Activated T-cell treated with anti-CD3 and anti-CD28 coated beads, Interleukin-2, amount 50 U/mL, for 24 hours (primary cell): ENCODE results near the gene ENSA.
"Not testable (repeated sequence)": the region's sequence is repeated elsewhere in the genome, so short reads cannot be mapped to it uniquely, and the experiment has no call there.

Experiments used
- DNase-seq: peaks from one replicate; pipeline ENCODE4 v3.0.0-alpha.2; 2020
- H3K27ac Mint-ChIP-seq: 2 replicates; pipeline ENCODE4 v1.8.0; 2020; ENCODE audit warnings: mild to moderate bottlenecking, mixed read lengths
- H3K27me3 Mint-ChIP-seq: 2 replicates; pipeline ENCODE4 v1.8.0; 2020; ENCODE audit warnings: mixed read lengths
- H3K36me3 Mint-ChIP-seq: 2 replicates; pipeline ENCODE4 v1.8.0; 2020; ENCODE audit warnings: low read depth, mixed read lengths
- H3K4me1 Mint-ChIP-seq: 2 replicates; pipeline ENCODE4 v1.8.0; 2020; ENCODE audit warnings: low read depth, mixed read lengths
- H3K4me3 Mint-ChIP-seq: 2 replicates; pipeline ENCODE4 v1.8.0; 2020; ENCODE audit warnings: mild to moderate bottlenecking, moderate library complexity, mixed read lengths
- H3K9me3 Mint-ChIP-seq: 2 replicates; pipeline ENCODE4 v1.8.0; 2020; ENCODE audit warnings: mixed read lengths

The ENSA gene

DNA sequence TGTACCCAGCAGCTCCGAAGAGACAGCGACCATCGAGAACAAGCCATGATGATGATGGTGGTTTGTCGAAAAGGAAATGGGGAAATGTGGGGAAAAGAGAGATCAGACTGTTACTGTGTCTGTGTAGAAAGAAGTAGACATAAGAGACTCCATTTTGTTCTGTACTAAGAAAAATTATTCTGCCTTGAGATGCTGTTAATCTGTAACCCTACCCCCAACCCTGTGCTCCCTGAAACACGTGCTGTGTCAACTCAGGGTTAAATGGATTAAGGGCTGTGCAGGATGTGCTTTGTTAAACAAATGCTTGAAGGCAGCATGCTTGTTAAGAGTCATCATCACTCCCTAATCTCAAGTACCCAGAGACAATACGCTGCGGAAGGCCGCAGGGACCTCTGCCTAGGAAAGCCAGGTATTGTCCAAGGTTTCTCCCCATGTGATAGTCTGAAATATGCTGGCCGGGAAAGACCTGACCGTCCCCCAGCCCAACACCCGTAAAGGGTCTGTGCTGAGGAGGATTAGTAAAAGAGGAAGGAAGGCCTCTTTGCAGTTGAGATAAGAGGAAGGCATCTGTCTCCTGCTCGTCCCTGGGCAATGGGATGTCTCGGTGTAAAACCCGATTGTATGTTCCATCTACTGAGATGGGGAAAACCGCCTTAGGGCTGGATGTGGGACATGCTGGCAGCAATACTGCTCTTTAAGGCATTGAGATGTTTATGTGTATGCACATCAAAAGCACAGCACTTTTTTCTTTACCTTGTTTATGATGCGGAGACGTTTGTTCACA is 5.6 kb upstream of the ENSA start:
- H3K4me1 Mint-ChIP-seq: peaks cover 12% of the 10 kb centered on the region
- not testable (repeated sequence) for H3K27me3 Mint-ChIP-seq, H3K4me3 Mint-ChIP-seq, H3K9me3 Mint-ChIP-seq, H3K36me3 Mint-ChIP-seq, DNase-seq, H3K27ac Mint-ChIP-seq

DNA sequence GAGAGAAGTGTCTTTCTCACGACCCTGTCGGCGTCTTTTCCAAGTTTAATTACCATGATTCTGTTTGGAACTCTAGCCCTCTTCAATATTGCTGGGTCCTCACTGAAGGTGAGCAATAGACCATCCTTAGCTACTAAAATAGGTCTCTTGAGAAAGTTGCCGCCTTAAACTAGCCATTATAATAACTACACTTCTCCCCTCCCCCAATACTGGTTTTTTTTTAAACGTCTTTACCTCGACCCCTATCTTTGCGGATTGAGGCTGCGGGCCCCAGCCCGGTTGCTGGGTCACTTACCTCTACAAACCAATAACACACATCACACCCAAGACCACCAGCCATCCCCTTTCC is 672 bp downstream of the ENSA start:
- Mint-ChIP-seq H3K36me3 (no peaks in the 10 kb centered on the region), H3K27ac (no peak overlapping the region), H3K4me3 (no peak overlapping the region), H3K4me1 (peaks cover 58% of the 10 kb centered on the region), H3K27me3 (no peaks in the 10 kb centered on the region), H3K9me3 (peaks cover 2% of the 10 kb centered on the region)
- no peak for DNase-seq

DNA sequence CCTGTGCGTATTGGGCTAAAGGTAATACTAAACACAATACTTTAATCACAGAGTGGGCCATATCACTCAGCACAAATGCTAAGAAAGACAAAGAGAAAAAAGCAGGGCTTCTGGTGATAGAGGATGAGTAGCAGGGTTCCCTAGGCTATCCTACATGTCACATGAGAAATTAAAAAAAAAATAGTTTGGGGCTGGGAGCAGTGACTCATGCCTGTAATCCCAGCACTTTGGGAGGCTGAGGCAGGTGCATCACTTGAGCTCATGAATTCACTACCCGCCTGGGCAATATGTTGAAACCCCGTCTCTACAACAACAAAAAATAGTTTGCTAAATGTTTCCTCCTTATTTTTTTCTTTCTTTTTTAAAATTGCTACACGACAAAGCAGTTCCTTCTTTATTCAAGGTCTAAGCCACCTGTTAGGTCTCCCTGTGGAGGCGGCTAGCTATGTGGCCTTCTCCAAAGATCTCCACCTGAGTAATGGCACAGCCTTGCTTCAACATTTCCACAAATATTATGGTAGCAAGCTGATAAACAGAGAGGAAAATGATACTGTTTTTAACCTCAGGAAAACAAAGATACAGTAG is 1.5 kb downstream of the ENSA start:
- no peaks in the 10 kb centered on the region for H3K36me3 Mint-ChIP-seq
- no peak overlapping the region for H3K27ac Mint-ChIP-seq
- no peaks in the 10 kb centered on the region for H3K27me3 Mint-ChIP-seq
- DNase-seq: no peak
- H3K9me3 Mint-ChIP-seq: peaks cover 2% of the 10 kb centered on the region
- no peak overlapping the region for H3K4me3 Mint-ChIP-seq
- H3K4me1 Mint-ChIP-seq: peaks cover 64% of the 10 kb centered on the region

DNA sequence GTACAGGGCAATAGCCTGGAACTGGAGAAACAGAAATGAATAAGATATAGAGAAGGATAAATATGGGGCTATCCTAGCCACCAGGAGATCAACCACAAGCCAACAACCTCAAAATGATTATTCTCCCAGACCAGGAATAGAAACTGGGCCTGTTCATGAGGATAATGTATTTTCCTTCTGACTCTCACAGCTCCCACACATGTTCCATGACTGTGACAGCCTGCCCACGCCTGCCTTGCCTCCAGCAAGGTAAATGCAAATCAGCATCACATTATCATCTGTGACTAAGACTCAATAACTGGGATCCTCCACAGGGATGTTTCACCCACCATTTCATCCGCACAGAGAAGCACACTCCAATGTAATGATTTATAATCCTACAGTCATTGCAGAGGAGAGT is 3.3 kb downstream of the ENSA start:
- peaks cover 80% of the 10 kb centered on the region for H3K4me1 Mint-ChIP-seq

DNA sequence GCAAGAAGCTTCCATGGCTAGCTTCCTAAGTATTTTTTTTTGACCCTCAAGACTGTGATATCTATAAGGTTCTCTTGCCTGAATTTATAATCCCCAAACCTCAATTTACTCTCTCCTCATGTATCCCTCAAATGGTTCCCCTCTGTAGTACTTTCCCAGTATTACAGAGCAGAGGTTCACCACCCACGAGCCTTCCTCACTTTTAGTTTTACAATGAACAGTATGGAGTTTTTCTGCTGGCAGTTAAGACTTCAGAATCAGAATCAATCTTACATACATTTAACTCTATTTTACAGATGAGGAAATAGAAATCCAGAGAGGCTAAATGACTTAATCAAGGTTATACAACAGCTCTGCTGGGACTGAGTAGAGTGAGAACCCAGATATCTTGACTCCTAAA is 4.9 kb downstream of the ENSA start:
- H3K4me3 Mint-ChIP-seq: peak overlapping the region; percentile 16
- not testable (repeated sequence) for H3K9me3 Mint-ChIP-seq

More for the DNA sequence above, 3.3 kb downstream of the ENSA start:
- DNase-seq: no peak
- Mint-ChIP-seq H3K27me3 (no peaks in the 10 kb centered on the region), H3K4me3 (peak overlapping the region; percentile 30), H3K9me3 (peaks cover 2% of the 10 kb centered on the region), H3K27ac (peak overlapping the region; percentile 89), H3K36me3 (no peaks in the 10 kb centered on the region)

DNA sequence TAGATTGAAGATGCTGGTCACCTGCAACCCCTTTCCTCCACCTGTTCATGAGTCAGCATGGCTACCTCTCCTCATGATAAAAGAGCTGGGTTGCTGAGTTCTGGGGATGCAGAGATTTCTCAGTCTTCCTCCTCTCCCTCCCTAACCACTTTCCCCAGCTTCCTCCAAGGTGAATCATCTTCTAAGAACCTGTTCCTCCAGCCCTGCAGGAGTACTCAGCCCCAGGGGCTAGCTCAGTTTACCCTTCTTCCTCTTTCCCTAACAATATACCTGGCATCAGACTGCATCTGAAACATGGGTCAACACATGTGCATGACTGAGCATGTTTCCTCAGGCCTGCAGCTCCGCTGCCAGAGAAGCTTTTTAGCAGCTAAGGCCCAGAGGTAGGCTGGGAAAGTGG is 5.3 kb downstream of the ENSA start:
- not testable (repeated sequence) for H3K9me3 Mint-ChIP-seq, H3K27me3 Mint-ChIP-seq, H3K4me3 Mint-ChIP-seq, DNase-seq, H3K36me3 Mint-ChIP-seq
- Mint-ChIP-seq H3K4me1 (peaks cover 89% of the 10 kb centered on the region), H3K27ac (peak overlapping the region; percentile 89)

More for the DNA sequence above, 4.9 kb downstream of the ENSA start:
- peak overlapping the region; percentile 89 for H3K27ac Mint-ChIP-seq
- peaks cover 84% of the 10 kb centered on the region for H3K4me1 Mint-ChIP-seq
- DNase-seq, H3K36me3 Mint-ChIP-seq, H3K27me3 Mint-ChIP-seq: not testable (repeated sequence)

DNA sequence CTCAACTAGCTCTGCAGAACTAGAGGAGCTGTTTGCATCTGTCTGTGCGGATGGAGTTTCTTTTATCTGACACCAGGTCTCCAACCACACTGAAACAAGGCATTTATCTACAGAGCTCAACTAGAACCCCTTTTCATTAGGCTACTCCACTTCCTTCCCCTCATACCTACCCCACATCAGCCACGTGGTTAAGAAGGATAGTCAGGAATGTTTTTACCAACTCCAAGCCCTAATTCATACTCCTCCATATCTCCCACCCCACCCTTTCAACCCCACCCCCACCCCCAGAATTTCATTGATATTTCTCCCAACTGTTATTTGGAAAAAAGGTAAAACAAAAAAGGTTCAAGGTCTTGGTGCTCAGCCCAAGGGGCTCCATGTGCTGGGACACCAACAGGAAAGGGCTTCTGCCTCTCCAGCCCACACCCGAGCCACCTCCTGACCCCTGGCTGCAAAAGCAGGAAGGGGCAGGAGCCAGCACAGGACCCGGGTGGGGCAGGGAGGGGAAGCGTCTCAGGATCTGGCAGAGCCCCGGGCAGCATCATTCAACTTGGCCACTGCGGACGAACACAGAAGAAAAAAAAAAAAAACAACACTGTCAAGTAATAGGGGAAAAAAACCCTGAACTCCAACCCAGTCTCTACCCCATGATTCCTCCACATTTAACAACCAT is 7.0 kb downstream of the ENSA start:
- H3K27me3 Mint-ChIP-seq: no peaks in the 10 kb centered on the region
- peaks cover 2% of the 10 kb centered on the region for H3K36me3 Mint-ChIP-seq
- peak overlapping the region; percentile 90 for H3K27ac Mint-ChIP-seq
- no peak for DNase-seq
- no peaks in the 10 kb centered on the region for H3K9me3 Mint-ChIP-seq
- peaks cover 80% of the 10 kb centered on the region for H3K4me1 Mint-ChIP-seq
- no peak overlapping the region for H3K4me3 Mint-ChIP-seq

DNA sequence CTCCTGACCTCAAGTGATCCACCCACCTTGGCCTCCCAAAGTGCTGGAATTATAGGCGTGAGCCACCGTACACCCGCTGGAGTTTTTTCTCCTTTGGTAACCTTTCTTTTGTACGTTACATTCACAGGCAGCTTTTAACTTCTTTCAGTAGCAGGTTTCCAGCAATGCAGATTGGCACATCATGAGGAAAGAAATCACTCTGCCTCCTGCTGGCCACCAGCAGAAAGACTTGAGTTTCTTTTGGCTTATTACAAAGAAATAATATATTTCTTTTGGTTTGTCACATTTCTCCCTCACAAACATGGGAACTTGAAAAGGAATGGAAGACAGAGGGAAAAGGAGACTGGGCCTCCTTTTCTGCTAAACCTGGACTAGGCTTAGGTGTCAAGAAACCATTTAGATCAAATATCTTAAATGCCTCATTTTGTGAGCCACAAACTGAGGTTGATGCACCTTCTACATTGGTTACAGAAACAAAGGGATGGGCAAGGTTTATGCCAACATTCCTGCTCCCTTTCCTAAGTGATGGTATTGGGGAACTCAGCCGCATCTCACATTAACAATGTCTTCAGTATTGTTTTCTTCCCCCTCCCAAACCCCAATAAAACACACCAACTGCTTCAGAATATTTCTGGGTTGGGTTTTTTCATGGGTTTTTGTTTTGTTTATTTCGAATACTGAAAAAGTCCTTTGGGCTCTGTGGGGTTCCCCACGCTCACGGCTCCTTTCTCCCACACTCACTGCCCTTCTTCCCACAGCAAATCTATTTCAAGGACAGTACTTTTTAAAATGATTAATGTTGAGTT is 7.7 kb downstream of the ENSA start:
- peaks cover 9% of the 10 kb centered on the region for H3K36me3 Mint-ChIP-seq
- H3K27me3 Mint-ChIP-seq: no peaks in the 10 kb centered on the region
- peak; percentile 62 for DNase-seq
- no peaks in the 10 kb centered on the region for H3K9me3 Mint-ChIP-seq
- peaks cover 79% of the 10 kb centered on the region for H3K4me1 Mint-ChIP-seq
- peak overlapping the region; percentile 90 for H3K27ac Mint-ChIP-seq
- peak overlapping the region; percentile 46 for H3K4me3 Mint-ChIP-seq

DNA sequence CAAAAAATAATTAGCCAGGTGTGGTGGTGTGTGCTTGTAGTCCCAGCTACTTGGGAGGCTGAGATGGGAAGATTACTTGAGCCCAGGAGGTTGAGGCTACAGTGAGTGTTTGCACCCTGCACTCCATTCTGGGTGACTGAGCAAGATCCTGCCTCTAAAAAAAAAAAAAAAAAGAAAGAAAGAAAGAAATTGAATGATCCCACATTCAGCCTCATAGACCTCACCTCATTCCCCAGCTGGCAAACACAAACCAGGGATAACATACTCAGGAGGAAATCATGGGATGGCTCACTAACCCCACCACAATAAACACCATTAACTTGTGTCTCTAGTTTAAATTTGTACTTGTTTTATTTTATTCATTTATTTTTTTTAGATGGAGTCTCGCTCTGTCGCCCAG is 8.5 kb downstream of the ENSA start:
- H3K36me3 Mint-ChIP-seq: peaks cover 17% of the 10 kb centered on the region

DNA sequence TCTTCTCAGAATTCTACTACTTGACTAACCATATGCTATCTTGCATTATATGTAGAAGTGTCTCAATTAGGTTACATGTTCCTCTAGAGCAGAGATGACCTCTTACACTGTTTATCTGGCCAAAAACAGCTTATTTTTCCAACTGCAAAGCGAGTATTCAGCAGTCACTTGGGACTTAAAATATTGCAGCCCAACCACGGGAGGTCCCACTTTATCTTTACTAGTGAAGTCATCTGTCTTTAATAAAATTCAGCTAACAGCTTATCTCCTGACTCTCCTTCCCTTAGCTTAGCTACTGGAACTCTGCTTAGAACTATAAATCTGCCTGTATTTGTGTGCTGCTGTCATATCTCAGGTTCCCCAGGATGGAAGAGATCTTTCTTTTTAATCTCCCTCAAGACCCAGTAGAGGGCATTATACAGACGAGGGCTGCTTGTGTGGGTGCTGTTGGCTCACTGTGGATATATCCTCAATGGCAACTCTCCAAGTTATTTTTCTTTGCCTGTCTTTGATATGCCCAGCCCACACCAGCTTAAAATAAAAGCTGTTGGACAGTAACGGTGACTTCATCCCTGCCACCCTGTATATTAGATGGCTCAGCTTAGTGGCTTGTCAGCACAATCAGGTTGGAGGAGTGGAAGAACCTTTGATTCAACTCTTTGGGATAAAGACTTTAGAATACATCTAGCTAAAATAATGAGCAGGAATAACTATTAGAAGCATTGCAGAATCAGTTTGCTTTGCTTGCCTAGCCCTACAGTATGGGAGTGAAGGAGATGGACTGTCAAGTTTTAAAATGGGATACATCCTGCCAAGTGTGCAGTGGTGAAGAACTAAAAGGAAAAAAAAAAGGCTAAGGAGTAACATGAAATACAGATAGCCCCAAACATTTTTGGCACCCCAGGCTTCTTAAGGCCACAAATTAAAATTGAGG is 9.6 kb downstream of the ENSA start:
- Mint-ChIP-seq H3K9me3 (no peaks in the 10 kb centered on the region), H3K36me3 (peaks cover 27% of the 10 kb centered on the region), H3K4me3 (no peak overlapping the region), H3K27me3 (no peaks in the 10 kb centered on the region), H3K4me1 (peaks cover 80% of the 10 kb centered on the region), H3K27ac (peak overlapping the region; percentile 32)
- DNase-seq: no peak

More for the DNA sequence above, 8.5 kb downstream of the ENSA start:
- no peak overlapping the region for H3K4me3 Mint-ChIP-seq
- no peak for DNase-seq
- H3K27me3 Mint-ChIP-seq: no peaks in the 10 kb centered on the region
- no peaks in the 10 kb centered on the region for H3K9me3 Mint-ChIP-seq
- peak overlapping the region; percentile 32 for H3K27ac Mint-ChIP-seq
- H3K4me1 Mint-ChIP-seq: peaks cover 80% of the 10 kb centered on the region

DNA sequence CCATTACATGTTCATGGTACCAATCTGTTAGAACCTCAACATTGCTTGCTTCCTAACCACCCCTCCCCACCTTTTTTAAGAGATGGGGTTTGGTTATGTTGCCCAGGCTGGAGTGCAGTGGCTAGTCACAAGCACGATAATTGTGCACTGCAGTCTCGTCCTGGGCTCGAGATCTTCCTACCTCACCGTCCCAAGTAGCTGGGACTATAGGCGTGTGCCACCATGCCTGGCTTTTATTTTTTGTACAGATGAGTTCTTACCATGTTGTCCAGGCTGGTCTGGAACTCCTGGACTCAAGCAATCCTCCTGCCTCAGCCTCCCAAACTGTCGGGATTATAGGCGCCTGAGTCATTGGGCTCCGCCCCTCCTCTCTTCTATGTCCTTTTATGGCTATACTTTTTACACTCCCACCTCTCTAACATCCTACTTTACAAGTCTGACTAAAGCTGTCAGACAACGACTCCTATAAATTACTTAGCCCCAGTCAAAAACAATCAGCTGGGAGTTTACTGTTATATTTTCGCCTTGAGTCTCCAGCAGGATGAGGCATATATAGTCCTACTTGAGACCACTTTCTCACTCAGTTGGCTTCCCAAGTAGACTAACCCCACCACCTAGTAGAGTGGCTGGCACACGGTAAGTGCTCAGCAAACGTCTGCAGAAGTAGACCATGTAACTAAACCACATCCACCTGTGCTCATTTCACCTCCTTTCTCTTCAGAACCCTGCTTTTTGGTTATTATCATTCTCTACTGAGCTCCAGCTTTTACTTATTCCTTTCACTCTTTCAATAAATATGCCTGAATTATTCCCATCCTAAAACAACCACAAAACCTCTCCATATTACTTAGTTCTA is 13.8 kb downstream of the ENSA start:
- H3K36me3 Mint-ChIP-seq: peaks cover 51% of the 10 kb centered on the region
- H3K27me3 Mint-ChIP-seq: no peaks in the 10 kb centered on the region
- peaks cover 80% of the 10 kb centered on the region for H3K4me1 Mint-ChIP-seq
- DNase-seq: no peak
- peak overlapping the region; percentile 37 for H3K4me3 Mint-ChIP-seq
- no peaks in the 10 kb centered on the region for H3K9me3 Mint-ChIP-seq
- H3K27ac Mint-ChIP-seq: peak overlapping the region; percentile 85

DNA sequence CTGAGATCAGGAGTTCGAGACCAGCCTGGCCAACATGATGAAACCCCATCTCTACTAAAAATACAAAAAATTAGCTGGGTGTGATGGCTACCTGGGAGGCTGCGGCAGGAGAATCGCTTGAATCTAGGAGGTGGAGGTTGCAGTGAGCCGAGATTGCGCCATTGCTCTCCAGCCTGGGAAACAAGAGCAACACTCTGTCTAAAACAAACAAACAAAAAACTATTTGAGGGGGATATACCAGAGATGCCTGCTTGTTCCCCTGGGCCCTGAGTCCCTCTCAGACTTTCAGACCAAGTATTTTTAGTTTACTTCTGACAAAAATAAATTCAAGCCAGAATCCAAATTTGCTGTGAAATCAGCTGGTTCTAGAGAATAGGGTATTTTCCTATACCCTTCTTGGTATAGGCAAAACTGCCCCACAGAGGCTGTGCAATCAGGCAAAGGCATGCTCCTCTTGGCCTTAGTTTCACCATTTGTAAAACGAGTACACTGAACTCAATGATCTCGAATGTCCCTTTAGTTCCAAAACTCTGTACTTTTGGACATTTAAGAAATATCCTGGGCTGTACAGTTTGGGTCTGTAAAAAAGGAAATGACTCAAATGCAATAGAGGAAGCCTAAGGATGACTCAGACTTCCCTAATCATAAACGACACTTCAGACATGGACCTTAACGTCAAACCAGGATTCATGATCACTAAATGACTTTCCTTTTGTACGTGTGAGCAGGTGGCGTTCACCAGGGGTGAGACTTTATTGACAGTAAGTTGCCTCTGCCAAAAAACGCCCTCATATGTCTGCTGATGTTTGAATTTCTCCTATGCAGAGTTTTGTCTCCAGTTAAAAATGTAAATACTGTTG is 16.1 kb downstream of the ENSA start:
- H3K9me3 Mint-ChIP-seq: no peaks in the 10 kb centered on the region
- no peaks in the 10 kb centered on the region for H3K27me3 Mint-ChIP-seq
- peaks cover 69% of the 10 kb centered on the region for H3K4me1 Mint-ChIP-seq
- peak overlapping the region; percentile 96 for H3K27ac Mint-ChIP-seq
- no peak for DNase-seq
- H3K4me3 Mint-ChIP-seq: peak overlapping the region; percentile 61
- peaks cover 54% of the 10 kb centered on the region for H3K36me3 Mint-ChIP-seq
